Nephron (organoid): Measurements from ENCODE around the gene TBC1D10A.

ENCODE experiments used
- H3K27ac Mint-ChIP-seq, 3 experiments: 2 replicates each; pipeline ENCODE4 v1.8.0; 2020; ENCODE audit warnings: mixed read lengths in 3 of 3, mild to moderate bottlenecking in 2 of 3, moderate library complexity in 1 of 3
- H3K27me3 Mint-ChIP-seq: 2 replicates; pipeline ENCODE4 v1.8.0; 2021; ENCODE audit warnings: low read depth, mild to moderate bottlenecking, moderate library complexity, mixed read lengths
- H3K36me3 Mint-ChIP-seq: 2 replicates; pipeline ENCODE4 v1.8.0; 2020; ENCODE audit warnings: low read depth, mixed read lengths
- H3K4me1 Mint-ChIP-seq: 2 replicates; pipeline ENCODE4 v1.8.0; 2020; ENCODE audit warnings: mixed read lengths
- H3K4me3 Mint-ChIP-seq, 3 experiments: 2 replicates each; pipeline ENCODE4 v1.8.0; 2020; ENCODE audit warnings: mild to moderate bottlenecking in 3 of 3, mixed read lengths in 3 of 3, moderate library complexity in 2 of 3
- H3K9me3 Mint-ChIP-seq: 2 replicates; pipeline ENCODE4 v1.8.0; 2020; ENCODE audit warnings: mixed read lengths
- TF ChIP-seq, protein P1 (sequence below), 3 experiments: fragments of 200-600 bp; sonication (generic); IDR thresholded peaks; one replicate each; pipeline ENCODE4 v1.5.0; 2021; ENCODE audit warnings: antibody characterized with exemption in 3 of 3; ENCODE audit not compliant: unreplicated experiment in 3 of 3

The TBC1D10A gene

DNA sequence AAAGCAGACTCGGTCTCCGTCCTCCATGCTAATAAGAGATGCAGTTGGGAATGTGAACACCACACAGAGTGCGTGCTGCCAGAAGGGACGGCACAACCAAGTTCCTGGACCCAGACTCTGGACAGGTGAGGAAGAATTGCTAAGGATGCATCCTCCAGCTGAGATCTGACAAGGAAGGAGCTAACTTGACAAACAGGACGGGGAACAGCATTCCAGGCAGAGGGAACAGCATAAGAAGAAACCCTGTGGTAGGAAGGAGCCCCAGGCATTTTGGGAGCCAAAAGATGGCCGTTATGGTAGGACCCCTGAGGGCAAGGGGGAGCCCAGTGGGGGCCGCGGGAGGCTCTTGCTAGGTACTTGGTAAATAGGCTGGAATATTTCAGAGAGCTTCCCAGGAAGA, 66.1 kb downstream of the TBC1D10A start:
- peaks cover 16% of the 10 kb centered on the region for H3K27me3 Mint-ChIP-seq
- peaks cover 13% of the 10 kb centered on the region for H3K4me1 Mint-ChIP-seq
- no peaks in the 10 kb centered on the region for H3K9me3 Mint-ChIP-seq
- H3K36me3 Mint-ChIP-seq = no peaks in the 10 kb centered on the region
- TF ChIP-seq, protein P1, sequence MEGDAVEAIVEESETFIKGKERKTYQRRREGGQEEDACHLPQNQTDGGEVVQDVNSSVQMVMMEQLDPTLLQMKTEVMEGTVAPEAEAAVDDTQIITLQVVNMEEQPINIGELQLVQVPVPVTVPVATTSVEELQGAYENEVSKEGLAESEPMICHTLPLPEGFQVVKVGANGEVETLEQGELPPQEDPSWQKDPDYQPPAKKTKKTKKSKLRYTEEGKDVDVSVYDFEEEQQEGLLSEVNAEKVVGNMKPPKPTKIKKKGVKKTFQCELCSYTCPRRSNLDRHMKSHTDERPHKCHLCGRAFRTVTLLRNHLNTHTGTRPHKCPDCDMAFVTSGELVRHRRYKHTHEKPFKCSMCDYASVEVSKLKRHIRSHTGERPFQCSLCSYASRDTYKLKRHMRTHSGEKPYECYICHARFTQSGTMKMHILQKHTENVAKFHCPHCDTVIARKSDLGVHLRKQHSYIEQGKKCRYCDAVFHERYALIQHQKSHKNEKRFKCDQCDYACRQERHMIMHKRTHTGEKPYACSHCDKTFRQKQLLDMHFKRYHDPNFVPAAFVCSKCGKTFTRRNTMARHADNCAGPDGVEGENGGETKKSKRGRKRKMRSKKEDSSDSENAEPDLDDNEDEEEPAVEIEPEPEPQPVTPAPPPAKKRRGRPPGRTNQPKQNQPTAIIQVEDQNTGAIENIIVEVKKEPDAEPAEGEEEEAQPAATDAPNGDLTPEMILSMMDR (IDR thresholded peaks at IDR 0.05; ENCODE audit: unreplicated experiment in 3 of 3) = no peak
- no peak overlapping the region for H3K27ac Mint-ChIP-seq
- H3K4me3 Mint-ChIP-seq = no peak overlapping the region

DNA sequence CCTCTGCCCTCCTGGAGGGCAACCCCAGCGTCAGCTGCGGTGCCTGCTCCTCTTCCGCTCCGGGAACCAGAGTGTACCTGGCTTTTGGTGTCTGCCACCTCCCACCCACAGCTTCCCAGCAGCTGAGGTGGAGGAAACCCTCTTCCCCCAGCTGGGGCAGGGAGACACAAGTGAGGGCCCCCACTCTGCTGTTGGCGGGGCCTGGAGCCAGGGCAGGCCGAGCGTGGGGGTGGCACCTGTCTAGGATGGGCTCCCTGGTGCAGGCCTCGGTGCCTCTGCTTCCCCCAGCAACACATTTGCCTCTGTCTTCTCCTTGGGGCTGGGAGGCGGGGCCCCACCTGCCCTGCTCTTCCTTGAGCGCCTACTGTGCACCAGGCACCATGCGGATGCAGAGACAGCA, 66.5 kb downstream of the TBC1D10A start:
- H3K27me3 Mint-ChIP-seq = peaks cover 16% of the 10 kb centered on the region
- no peaks in the 10 kb centered on the region for H3K9me3 Mint-ChIP-seq
- no peak overlapping the region for H3K27ac Mint-ChIP-seq
- peaks cover 13% of the 10 kb centered on the region for H3K4me1 Mint-ChIP-seq
- H3K4me3 Mint-ChIP-seq = no peak overlapping the region
- TF ChIP-seq, protein P1 (IDR thresholded peaks at IDR 0.05; ENCODE audit: unreplicated experiment in 3 of 3) = no peak
- no peaks in the 10 kb centered on the region for H3K36me3 Mint-ChIP-seq

DNA sequence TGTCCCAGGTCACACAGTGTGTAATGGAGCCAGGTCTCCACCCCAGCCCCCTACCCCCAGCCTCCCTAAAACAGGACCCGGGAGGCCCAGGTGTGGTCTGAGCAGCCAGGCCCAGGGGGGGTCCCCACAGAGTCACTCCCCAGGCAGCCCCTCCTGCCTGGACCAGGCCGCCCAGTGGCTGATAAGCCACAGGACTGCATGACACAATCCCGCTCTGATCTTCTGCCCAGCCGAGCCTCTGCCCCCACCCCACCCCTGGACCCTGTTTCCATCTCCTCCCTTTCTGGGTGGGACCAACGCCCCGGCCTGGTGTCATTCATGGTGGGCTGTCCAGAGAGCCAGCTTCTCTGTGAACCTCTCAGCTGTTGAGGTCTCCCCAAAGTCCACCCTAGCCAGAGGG, 72.4 kb downstream of the TBC1D10A start:
- Mint-ChIP-seq H3K36me3 (no peaks in the 10 kb centered on the region), H3K4me3 (no peak overlapping the region), H3K27ac (no peak overlapping the region), H3K4me1 (peaks cover 47% of the 10 kb centered on the region), H3K9me3 (no peaks in the 10 kb centered on the region), H3K27me3 (peaks cover 18% of the 10 kb centered on the region)
- TF ChIP-seq, protein P1 (IDR thresholded peaks at IDR 0.05; ENCODE audit: unreplicated experiment in 3 of 3) = no peak

DNA sequence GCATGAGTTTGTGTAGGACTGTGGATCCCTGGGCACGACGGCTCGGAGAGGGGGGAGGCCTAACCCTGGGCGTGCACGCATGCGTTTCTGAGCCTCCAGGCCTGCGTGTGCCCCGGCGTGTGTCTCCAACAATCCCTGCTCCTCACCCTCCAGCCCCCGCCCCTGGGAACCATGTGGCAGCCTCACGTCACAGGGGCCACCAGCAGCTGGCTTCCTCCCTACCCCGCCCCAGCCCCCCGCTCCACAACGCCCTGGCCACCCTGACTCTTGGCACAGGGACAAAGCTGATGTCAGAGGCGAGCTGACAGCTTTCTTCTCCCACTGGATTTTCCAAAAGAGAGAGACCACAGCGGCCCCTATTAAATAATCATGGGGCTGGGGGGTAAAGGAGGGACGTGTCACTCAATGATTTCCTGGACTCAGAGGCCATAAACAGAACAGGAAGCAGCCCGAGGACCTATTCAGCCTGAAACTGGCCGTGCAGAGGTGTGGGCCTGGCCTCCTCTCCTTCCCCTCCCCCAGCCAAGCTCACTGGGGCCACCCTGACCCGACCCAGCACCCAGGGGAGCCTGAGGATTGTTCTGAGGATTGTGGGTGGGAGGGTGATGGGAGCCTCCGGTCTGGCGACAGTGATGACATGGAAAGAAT, 73.4 kb downstream of the TBC1D10A start:
- H3K36me3 Mint-ChIP-seq = no peaks in the 10 kb centered on the region
- TF ChIP-seq, protein P1 (IDR thresholded peaks at IDR 0.05; ENCODE audit: unreplicated experiment in 3 of 3) = no peak
- H3K27me3 Mint-ChIP-seq = peaks cover 17% of the 10 kb centered on the region
- peak overlapping the region; percentile 77 to 90 (median 81) for H3K27ac Mint-ChIP-seq
- H3K4me3 Mint-ChIP-seq = peak overlapping the region; percentile 5 to 17 (median 6)
- peaks cover 53% of the 10 kb centered on the region for H3K4me1 Mint-ChIP-seq
- H3K9me3 Mint-ChIP-seq = no peaks in the 10 kb centered on the region

DNA sequence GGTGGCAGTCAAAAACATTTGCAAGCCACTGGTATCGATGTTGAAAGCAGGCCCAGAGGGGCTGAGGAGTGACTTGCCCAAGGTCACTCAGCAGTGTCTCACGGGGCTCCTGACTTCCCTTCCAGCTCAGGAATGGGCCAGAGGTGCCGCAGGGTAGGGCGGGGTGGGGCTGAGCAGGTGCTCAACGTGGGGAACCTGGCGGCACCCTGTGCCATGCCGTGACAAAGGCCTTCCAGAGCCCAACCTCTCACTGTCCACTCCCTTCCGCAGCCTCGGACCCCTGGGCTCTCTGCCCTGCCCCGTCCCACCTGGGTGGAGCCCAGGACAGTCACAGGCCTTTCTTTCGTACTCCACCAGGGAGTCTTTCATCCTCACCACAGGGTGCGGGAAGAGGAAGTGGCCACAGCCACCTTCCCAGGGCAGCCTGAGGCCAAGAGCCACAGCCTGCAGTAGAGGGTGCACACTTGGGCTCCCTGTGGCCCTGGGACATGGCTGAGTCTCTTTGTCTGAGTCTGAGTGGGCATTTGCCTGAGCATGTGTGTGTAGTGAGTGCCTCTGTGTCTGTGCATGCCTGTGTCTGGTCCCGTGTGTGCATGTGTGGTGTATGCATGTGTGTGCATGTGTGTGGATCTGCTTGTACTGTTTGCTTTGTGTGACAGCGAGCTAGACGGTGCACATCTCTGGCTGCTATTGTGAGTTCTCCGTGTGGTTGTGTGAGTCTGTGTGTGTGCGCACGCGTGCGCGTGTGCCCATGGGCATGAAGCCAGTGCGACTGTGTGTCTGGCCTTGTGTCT, 74.1 kb downstream of the TBC1D10A start:
- Mint-ChIP-seq H3K27ac (peak overlapping the region; percentile 77 to 90 (median 81)), H3K4me1 (peaks cover 58% of the 10 kb centered on the region), H3K36me3 (no peaks in the 10 kb centered on the region), H3K9me3 (no peaks in the 10 kb centered on the region), H3K27me3 (peaks cover 24% of the 10 kb centered on the region), H3K4me3 (peak overlapping the region in 2 of 3 experiments; percentile 5 to 6)
- TF ChIP-seq, protein P1 (IDR thresholded peaks at IDR 0.05; ENCODE audit: unreplicated experiment in 3 of 3) = no peak
